HG02623 (cell line): ENCODE results near the gene TBC1D5.
"Not testable (repeated sequence)": the region's sequence is repeated elsewhere in the genome, so short reads cannot be mapped to it uniquely, and the experiment has no call there.

Source experiments
- ATAC-seq: cut with Tn5 transposase; IDR thresholded peaks from one replicate; pipeline ENCODE4 v1.9.1; 2021; ENCODE audit warnings: moderate library complexity; ENCODE audit not compliant: unreplicated experiment

TBC1D5 gene

GRCh38 chr3:17749281-17749680, 6.8 kb upstream of the TBC1D5 start:
- ATAC-seq = peak; percentile 32

DNA sequence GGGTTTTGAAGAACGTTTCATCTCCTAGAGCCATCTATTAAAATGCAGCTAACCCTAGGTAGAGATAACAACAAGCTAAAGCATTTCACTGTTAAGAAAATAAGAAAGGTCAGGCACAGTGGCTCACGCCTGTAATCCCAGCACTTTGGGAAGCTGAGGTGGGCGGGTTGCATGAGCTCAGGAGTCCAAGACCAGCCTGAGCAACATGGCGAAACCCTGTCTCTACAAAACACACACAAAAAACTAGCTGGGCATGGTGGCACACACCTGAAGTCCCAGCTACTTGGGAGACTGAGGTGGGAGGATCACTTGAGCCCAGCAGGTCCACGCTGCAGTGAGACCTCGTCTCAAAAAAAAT, 5.4 kb upstream of the TBC1D5 start:
- no peak for ATAC-seq

GRCh38 chr3:17747174-17747889, 4.9 kb upstream of the TBC1D5 start:
- ATAC-seq = peak; percentile 64

DNA sequence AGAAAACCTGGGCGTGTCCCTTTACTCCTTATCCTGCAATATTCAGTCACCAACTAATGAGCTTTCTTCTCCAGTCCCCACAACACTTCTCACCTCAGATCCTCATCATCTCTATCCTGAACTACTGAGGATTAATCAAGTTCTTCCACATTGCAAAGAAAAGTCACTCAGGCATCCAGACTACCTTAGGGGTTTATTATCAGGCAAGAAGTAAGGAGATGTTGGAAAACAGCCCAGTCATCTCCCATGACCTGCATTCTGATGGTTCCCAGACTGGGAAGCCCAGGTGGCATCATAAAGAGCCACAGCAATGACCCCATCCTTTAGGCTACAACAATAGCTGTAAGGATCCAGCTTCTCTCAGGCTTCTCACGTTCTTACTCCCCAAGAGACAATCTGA, 3.5 kb upstream of the TBC1D5 start:
- ATAC-seq = no peak

- ATAC-seq = no peak
Observed at GRCh38 chr3:17745301-17745700, 2.9 kb upstream of the TBC1D5 start.

- no peak for ATAC-seq
Observed at GRCh38 chr3:17744693-17745092, 2.3 kb upstream of the TBC1D5 start.

- ATAC-seq = no peak
Observed at GRCh38 chr3:17743658-17743995, 1.2 kb upstream of the TBC1D5 start.

- no peak for ATAC-seq
Observed at GRCh38 chr3:17742880-17743657, 638 bp upstream of the TBC1D5 start.

DNA sequence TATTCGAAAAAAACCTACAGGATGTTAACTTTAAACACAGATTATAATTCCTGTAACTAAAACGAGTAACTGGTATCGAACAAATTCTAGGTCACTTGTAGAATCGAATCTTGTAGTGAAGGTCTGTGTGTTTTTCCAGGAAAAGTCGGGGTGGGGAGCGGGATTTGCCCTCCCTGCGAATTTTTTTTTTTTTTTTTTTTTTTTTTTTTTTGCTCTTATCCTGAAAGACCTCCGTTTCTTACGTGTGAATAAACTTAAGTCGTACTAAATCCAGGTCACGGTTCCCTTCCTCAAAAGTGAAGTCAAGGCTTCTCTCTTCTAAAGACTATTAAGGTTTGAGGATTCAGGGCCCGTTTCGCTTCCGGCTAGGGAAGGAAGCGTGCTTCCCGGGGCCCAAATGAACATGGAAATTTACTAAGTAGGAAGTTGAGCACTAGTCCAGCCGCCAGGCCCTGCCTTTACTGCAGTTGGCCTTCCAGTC, 770 bp downstream of the TBC1D5 start:
- ATAC-seq = no peak

GRCh38 chr3:17740721-17741141, 1.7 kb downstream of the TBC1D5 start:
- ATAC-seq = no peak

DNA sequence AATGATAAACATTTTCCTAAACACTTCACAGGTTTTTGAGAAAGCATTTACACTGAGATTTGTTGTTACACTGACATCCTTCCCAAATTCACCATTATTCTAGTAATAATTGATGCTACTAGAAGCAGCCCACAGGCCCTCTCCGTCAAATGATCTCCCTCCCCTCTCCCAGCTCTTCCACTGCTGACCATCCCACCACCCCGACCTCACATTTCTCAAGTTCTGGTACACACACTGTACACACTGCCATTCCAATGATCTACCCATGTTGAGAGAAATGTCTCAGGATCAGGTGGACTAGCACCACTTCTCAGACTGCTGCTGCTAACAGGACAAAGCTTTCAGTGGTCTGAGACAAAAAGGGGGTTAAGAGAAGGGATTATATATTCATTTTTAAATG, 3.5 kb downstream of the TBC1D5 start:
- ATAC-seq = no peak

GRCh38 chr3:17738219-17738618, 4.2 kb downstream of the TBC1D5 start:
- ATAC-seq = no peak

GRCh38 chr3:17737591-17737990, 4.8 kb downstream of the TBC1D5 start:
- ATAC-seq = no peak

DNA sequence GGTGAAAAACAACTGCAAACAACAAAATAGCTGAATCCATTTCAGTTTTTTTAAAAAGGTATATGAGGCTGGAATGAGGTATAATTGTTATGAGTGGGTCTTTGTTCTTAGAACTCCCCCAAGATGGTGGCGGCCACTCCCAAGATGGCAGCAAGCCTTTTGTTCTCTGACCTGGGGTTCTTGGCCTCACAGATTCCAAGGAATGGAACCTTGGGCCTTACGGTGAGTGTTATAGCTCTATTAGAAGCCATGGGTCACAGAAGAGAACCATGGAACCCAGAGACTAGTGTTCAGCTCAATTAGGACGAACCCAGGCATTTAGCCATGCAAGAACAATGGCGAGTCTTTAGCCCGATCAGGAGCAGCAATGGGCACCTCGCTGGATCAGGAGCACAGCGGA, 7.1 kb downstream of the TBC1D5 start:
- not testable (repeated sequence) for ATAC-seq

- ATAC-seq = no peak
Observed at GRCh38 chr3:17733768-17734167, 8.7 kb downstream of the TBC1D5 start.

GRCh38 chr3:17733215-17733614, 9.2 kb downstream of the TBC1D5 start:
- no peak for ATAC-seq

- no peak for ATAC-seq
Observed at GRCh38 chr3:17730318-17730967, 12.0 kb downstream of the TBC1D5 start.

DNA sequence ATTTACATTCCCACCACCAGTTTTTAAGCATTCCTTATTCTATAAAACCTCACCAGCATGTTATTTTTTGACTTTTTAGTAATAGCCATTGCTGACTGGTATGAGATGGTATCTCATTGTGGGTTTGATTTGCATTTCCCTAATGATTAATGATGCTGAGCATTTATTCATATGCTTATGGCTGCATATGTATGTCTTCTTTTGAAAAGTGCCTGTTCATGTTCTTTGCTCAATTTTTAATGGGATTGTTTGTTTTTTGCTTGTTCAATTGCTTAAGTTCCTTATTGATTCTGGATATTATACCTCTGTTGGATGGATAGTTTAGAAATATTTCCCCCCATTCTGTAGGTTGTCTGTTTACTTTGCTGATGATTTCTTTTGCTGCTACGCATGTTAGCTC, 16.1 kb downstream of the TBC1D5 start:
- no peak for ATAC-seq

- ATAC-seq = not testable (repeated sequence)
Observed at GRCh38 chr3:17725844-17726243, 16.6 kb downstream of the TBC1D5 start.

- no peak for ATAC-seq
Observed at GRCh38 chr3:17724948-17725347, 17.5 kb downstream of the TBC1D5 start.

GRCh38 chr3:17724122-17724521, 18.3 kb downstream of the TBC1D5 start:
- no peak for ATAC-seq

DNA sequence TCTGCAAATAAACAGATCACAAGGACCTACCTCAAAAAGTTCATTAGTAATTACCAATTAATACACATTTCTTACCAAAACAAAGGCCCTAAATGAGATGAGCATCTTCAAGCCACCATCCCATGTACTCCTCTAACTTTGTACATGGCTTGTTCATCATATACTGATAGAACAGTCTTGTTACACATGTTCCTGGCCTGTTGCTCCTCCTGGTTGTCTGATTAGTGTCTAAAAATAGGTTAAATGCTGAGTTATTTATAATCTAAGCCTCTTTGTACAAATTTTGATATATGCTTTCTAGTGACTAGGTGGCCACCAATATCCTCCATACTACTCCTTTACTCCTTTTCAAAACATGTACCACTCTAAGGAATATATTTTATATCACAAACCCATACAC, 25.0 kb downstream of the TBC1D5 start:
- no peak for ATAC-seq
